Ishikawa (cell line): ENCODE measurements around the gene APC2.

Source experiments
- CEBPB ChIP-seq: IDR thresholded peaks from 2 replicates; pipeline ENCODE4 v1.6.1; 2012
- EP300 ChIP-seq: IDR thresholded peaks from 2 replicates; pipeline ENCODE4 v1.6.1; 2012; ENCODE audit warnings: borderline replicate concordance
- FOXM1 ChIP-seq: IDR thresholded peaks from 2 replicates; pipeline ENCODE4 v1.6.1; 2012; ENCODE audit warnings: low read depth, borderline replicate concordance
- MAX ChIP-seq: IDR thresholded peaks from 2 replicates; pipeline ENCODE4 v1.6.1; 2012
- REST ChIP-seq: IDR thresholded peaks from 2 replicates; pipeline ENCODE4 v1.6.1; 2012; ENCODE audit warnings: low read depth, mild to moderate bottlenecking
- YY1 ChIP-seq: IDR thresholded peaks from 2 replicates; pipeline ENCODE4 v1.6.1; 2012; ENCODE audit warnings: low read depth

GRCh38 chr19:1452802-1453524 is 3.0 kb downstream of the APC2 start:
- TF ChIP-seq EP300 = no peak
- no peak for TF ChIP-seq YY1
- TF ChIP-seq CEBPB = no peak
- no peak for TF ChIP-seq MAX
- TF ChIP-seq FOXM1 = no peak
- TF ChIP-seq REST = no peak
